ENCODE data around the gene PTPRE. TPM values are rescaled to one million over a fixed set of nuclear protein-coding genes. Genes with fewer than 3 reads are reported as not detected.

The PTPRE gene
- total RNA-seq, 4 donors from 2014 or later = 28.1 to 89.7 (median 54.2) TPM

GRCh38 chr10:128005858-128006257 is 99.0 kb downstream of the PTPRE start:
- ATAC-seq (ENCODE audit: low FRiP score) = no peak
- no peak for DNase-seq (ENCODE audit: low spot score)
- TF ChIP-seq CTCF (IDR thresholded peaks at IDR 0.05) = no peak

- DNase-seq (ENCODE audit: low spot score) (no peak), ATAC-seq (ENCODE audit: low FRiP score) (no peak)
- TF ChIP-seq CTCF (IDR thresholded peaks at IDR 0.05) = no peak
Observed at GRCh38 chr10:128007056-128007455, 100.2 kb downstream of the PTPRE start.

GRCh38 chr10:128007971-128008370 is 101.1 kb downstream of the PTPRE start:
- no peak for ATAC-seq (ENCODE audit: low FRiP score)
- no peak for TF ChIP-seq CTCF (IDR thresholded peaks at IDR 0.05)
- no peak for DNase-seq (ENCODE audit: low spot score)

GRCh38 chr10:128008521-128009250 is 101.8 kb downstream of the PTPRE start:
- no peak for TF ChIP-seq CTCF (IDR thresholded peaks at IDR 0.05)
- ATAC-seq (ENCODE audit: low FRiP score) (no peak), DNase-seq (ENCODE audit: low spot score) (no peak)

- no peak for TF ChIP-seq CTCF (IDR thresholded peaks at IDR 0.05)
- peak; percentile 33 for ATAC-seq (ENCODE audit: low FRiP score)
Observed at GRCh38 chr10:128009372-128010126, 102.6 kb downstream of the PTPRE start.

GRCh38 chr10:128011059-128011979 is 104.4 kb downstream of the PTPRE start:
- ATAC-seq (ENCODE audit: low FRiP score) (peak; percentile 75), DNase-seq (ENCODE audit: low spot score) (peak; percentile 90)
- TF ChIP-seq CTCF (IDR thresholded peaks at IDR 0.05) = peak in 2 of 3 donors; percentile 78 to 80

More at GRCh38 chr10:128009372-128010126, 102.6 kb downstream of the PTPRE start:
- no peak for DNase-seq (ENCODE audit: low spot score)

All from omental fat pad (tissue), 4 donors.